ENCODE measurements around the gene TTC21A. TPM values are rescaled to one million over a fixed set of nuclear protein-coding genes. Genes with fewer than 3 reads are reported as not detected.

TTC21A gene
- total RNA-seq, 1 experiment from 2014 or later, result 1.7 TPM

- no peak overlapping the region for H2BK120ac ChIP-seq (ENCODE audit: low read depth, low read length, poor library complexity, severe bottlenecking)
- Mint-ChIP-seq H3K36me3 (ENCODE audit: insufficient read depth in 1 of 3, low read depth in 3 of 3) (peaks cover 2 to 20% (median 18%) of the 10 kb centered on the region in 3 experiments; a peak in 6 of 7 replicates), H3K4me1 (peaks cover 5 to 6% of the 10 kb centered on the region in 2 experiments), H3K27me3 (ENCODE audit: low read depth) (no peaks in the 10 kb centered on the region), H3K27ac (no peak overlapping the region), H3K4me3 (no peak overlapping the region), H3K9me3 (no peaks in the 10 kb centered on the region)
- no peak overlapping the region for H3K14ac ChIP-seq (ENCODE audit: insufficient read depth, low read length)
- H3K18ac ChIP-seq (ENCODE audit: insufficient read length, low read depth, low read length), result no peak overlapping the region
- H3K27ac ChIP-seq (ENCODE audit: insufficient read length, low read depth, low read length), result no peak overlapping the region
- H2BK12ac ChIP-seq (ENCODE audit: insufficient read length, low read depth, low read length), result no peak overlapping the region
- no peaks in the 10 kb centered on the region for H3K23me2 ChIP-seq (ENCODE audit: insufficient read length, low read depth, low read length, poor library complexity, severe bottlenecking)
- no peak for DNase-seq
- H2AK5ac ChIP-seq (ENCODE audit: insufficient read length, low read length), result no peak overlapping the region
- no peaks in the 10 kb centered on the region for H4K20me1 ChIP-seq (ENCODE audit: control insufficient read depth, insufficient read depth, insufficient read length)
- no peak overlapping the region for H2AFZ ChIP-seq (ENCODE audit: low read length)
- H4K5ac ChIP-seq (ENCODE audit: insufficient read length, low read depth, low read length), result no peak overlapping the region
- H2BK5ac ChIP-seq (ENCODE audit: insufficient read length, low read length), result no peak overlapping the region
- no peak overlapping the region for H3K56ac ChIP-seq (ENCODE audit: insufficient read length, low read depth, low read length)
- H3K4ac ChIP-seq (ENCODE audit: low read depth, low read length), result no peak overlapping the region
- no peak overlapping the region for H3T11ph ChIP-seq (ENCODE audit: low read length)
- H3K9me3 ChIP-seq (ENCODE audit: control insufficient read depth, low read depth, low read length), result no peaks in the 10 kb centered on the region
- no peaks in the 10 kb centered on the region for H3K79me2 ChIP-seq (ENCODE audit: insufficient read depth, low read length)
- TF ChIP-seq CTCF (conservative IDR thresholded peaks at IDR 0.05), result no peak
- peaks cover 8% of the 10 kb centered on the region for H3K79me1 ChIP-seq (ENCODE audit: insufficient read depth, low read depth, low read length, poor library complexity, severe bottlenecking)
- no peak overlapping the region for H3K23ac ChIP-seq (ENCODE audit: insufficient read length, low read depth, low read length)
- H3K4me2 ChIP-seq (ENCODE audit: insufficient read depth, insufficient read length, low read length), result no peak overlapping the region
- no peaks in the 10 kb centered on the region for H3K4me1 ChIP-seq (ENCODE audit: insufficient read depth, low read length)
- no peak overlapping the region for H4K91ac ChIP-seq (ENCODE audit: insufficient read length, low read depth, low read length)
- H4K8ac ChIP-seq (replicated peaks; ENCODE audit: insufficient read length, low read depth, low read length), result no peak overlapping the region
- WGBS (ENCODE audit: extremely low coverage, insufficient read length, low lambda C conversion rate), result no CpG with 5 or more reads among the region's 3 CpGs
- no peaks in the 10 kb centered on the region for H3K27me3 ChIP-seq (ENCODE audit: insufficient read depth, low read length)
- H2BK20ac ChIP-seq (ENCODE audit: low read depth, low read length, poor library complexity, severe bottlenecking), result no peak overlapping the region
- H3K9ac ChIP-seq (ENCODE audit: extremely low read depth, insufficient read length, low read length), result no peak overlapping the region
- H2BK15ac ChIP-seq (ENCODE audit: low read depth, low read length), result no peak overlapping the region
These were observed 44.3 kb upstream of the TTC21A start for GRCh38 chr3:39063143-39063542.
